G401 (cell line): ENCODE results near the gene SBK1. TPM values are rescaled to one million over a fixed set of nuclear protein-coding genes. Genes with fewer than 3 reads are reported as not detected.

Experiments
- DNase-seq: peaks from one replicate; pipeline ENCODE4 v3.0.0-alpha.2; 2015; ENCODE audit warnings: low spot score
- in situ Hi-C: cut with HindIII; loops from 2 replicates; pipeline ENCODE4 v1.10.0; 2016; ENCODE audit warnings: low sequenced_read_pairs, mixed read lengths
- total RNA-seq: library from RNA; depleted of rRNA; stranded (reverse); fragments of >200 nt; shearing (Covaris generic); gene quantifications from 2 replicates; pipeline ENCODE4 v1.2.3, GENCODE V29; 2014

The SBK1 gene
- total RNA-seq, 1 experiment from 2014 or later, result 3.4 TPM

DNA sequence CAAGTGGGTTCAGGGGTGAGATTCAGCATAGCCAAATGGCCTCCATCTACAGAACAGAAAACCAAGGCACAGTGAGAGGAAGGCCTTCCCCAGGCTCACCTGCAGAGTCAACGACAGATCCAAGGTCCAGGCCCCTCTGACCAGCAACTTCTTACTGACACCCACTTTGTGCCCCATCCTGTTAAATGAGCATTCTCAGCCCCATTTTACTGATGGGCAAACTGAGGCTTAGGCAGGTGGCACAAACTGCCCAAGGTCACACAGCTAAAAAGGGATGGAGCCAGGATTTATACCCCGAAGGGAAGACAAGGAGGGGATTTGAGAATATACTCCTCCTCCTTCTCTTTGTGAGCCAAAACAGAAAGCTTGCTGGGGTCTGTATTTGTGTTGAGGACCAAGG is 9.3 kb downstream of the SBK1 start:
- in situ Hi-C loops, result no loop called here

DNA sequence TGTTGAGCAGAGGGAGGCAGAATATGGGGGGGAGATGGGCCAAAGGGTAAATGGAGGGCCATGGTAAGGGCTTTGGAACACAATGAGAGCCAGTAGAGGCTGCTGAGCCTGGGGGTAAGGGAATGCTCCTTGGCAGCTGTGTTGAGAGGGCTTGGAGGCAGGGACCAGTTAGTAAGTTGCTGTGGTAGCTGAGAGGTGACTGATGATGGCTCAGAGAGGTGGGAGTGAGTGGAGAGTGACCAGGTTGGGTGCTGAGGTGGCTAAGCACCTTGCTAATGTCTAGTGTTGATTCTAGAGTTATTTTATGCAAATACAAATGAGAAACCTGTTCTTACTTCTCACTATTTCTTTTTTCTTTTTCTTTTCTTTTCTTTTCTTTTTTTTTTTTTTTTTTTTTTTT is 10.8 kb downstream of the SBK1 start:
- no peak for DNase-seq
- in situ Hi-C loops, result no loop called here

More for the DNA sequence above, 9.3 kb downstream of the SBK1 start:
- no peak for DNase-seq

DNA sequence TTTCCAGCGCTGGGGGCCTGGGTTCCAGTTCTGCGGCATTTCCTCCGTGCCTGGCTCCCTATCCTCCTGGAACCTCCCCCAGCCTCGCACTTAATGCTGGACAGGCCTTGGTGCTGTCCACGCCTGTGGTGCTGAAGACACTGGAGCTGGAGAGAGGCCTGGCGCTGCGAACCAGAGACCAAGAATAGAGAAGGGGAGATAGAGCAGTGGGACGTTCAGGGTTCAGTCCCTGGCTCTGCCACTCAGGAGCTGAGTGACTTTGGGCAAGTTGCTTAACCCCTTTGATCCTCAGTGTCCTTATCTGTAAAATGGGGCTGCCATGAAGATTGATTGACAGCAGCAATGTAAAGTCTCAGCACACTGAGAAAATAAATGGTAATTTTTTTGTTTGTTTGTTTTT is 11.9 kb downstream of the SBK1 start:
- in situ Hi-C loops, result no loop called here
- DNase-seq, result no peak

DNA sequence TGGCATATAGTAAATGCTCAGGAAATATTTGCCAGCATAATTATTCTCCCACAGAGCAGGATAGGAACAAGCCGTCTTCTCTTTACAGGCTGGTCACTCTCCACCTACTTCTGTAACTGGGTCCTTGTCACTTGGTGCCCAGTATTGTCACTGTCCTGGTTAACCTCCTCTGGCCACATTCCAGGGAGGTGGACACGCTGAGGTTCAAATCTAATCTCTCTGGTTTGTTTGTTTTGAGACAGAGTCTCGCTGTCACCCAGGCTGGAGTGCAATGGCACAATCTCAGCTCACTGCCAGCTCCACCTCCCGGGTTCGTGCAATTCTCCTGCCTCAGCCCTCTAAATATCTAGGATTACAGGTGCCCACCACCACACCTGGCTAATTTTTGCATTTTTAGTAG is 15.6 kb downstream of the SBK1 start:
- in situ Hi-C loops, result no loop called here
- DNase-seq, result no peak

DNA sequence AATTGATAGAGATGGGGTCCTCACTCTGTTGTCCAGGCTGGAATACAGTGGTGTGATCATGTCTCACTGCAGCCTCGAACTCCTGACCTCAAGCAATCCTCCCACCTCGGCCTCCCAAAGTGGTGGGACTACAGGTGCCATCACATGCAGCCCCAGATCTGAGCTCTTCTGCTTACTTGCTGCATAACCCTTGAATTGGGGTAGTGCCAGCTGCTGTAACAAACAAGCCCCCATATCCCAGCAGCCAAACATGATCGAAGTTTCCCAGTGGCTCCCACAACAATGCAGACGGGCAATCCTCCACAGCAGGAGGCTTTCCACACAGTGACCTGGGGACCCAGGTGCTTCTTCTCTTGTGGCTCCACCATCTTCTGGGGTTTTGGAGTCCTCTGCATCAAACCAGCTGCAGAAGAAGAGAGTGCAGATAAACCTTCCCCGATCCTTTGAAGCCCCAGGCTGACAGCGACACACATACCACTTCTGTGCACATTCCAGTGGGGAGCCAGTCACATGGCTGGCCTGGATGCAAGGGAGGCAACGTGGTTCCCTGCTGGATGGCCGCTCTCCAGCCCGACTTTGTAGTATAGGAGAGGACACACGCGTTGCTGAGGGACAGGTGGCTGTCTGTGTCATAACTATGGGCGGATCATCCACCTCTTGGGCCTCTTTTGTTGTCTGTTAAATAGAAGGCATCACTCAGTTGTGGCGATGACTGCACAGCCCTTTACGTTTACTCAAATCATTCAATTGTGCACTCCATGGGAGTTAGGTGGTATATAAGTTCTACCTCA is 16.7 kb downstream of the SBK1 start:
- DNase-seq, result peak; percentile 52
- in situ Hi-C loops, result no loop called here

DNA sequence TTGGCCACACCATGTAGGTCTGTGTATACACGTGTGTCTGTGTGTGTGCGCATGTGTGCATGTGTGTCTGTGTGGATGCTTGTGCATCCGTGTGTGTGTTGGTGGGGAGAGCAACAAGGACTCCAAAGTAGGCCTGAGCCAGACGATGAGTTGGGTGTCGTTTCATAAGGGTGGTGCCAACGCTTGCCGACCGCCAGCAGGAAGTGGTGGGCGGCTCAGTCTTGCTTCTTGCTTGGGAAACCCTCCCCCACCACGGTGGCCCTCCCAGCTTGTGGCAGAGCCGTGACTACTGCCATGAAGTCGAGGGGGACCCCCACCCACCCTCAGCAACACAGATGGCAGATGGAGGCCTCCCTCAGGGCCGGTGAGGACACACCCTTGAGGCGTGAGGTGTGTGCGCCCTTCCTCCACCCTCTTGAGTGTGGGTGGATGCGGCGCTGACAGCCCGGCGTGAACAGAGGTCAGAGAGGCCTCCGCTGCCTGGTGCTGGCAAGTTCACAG is 17.5 kb downstream of the SBK1 start:
- in situ Hi-C loops, result no loop called here
- no peak for DNase-seq

DNA sequence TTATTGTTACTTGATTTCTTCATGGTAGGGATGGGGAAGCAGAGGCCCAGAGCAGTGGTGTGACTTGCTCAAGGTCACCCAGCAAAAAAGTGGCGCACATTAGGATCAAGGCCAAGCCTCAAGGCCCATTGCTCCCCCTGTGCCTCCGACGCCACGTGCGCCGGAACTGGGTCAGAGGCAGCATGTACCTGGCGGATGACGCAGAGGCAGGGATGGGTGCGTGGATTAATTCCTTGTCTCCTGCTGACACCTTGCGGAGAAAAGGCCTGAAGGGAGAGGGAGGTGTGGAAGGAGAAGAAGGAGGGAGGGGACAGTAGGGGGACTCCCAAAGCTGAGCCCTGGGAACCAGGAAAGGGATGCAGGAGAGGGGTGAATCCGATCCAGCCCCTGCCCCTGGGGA is 18.5 kb downstream of the SBK1 start:
- no peak for DNase-seq
- in situ Hi-C loops, result no loop called here

DNA sequence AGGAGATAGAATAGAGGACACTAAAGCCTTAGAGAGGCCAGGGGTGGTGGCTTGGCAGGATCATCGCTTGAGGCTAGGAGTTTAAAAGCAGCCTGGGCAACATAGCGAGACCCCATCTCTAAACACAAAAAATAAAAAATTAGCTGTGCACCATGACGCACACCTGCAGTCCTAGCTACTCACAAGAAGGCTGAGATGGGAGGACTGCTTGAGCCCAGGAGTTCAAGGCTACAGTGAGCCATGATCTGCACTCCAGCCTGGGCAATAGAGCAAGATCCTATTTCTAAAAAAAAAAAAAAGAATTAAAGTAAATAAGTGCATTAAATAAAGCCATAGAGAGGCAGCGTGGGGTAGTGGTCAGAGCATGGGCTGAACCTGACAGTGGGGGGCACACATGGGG is 19.1 kb downstream of the SBK1 start:
- in situ Hi-C loops, result no loop called here
- no peak for DNase-seq

DNA sequence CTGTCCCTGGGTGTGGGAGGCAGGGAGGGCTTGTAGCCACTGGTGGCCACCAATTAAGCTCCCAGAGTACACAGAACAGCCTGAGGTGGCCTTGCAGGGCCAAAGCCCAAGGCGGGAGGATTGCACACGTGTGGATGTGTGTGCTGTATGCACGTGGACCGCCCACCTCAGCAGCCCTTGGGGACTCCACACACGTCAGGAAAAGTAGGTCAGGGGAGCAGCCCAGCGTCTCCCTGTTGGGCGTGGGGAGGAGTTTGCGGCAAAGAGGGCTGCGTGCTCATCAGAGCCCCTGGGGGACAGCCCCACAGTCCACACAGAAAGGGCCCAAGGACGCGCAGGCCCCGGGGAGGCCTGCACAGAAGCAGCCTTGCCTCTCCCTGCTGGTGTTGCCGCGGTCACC is 19.6 kb downstream of the SBK1 start:
- in situ Hi-C loops, result no loop called here
- DNase-seq, result no peak

DNA sequence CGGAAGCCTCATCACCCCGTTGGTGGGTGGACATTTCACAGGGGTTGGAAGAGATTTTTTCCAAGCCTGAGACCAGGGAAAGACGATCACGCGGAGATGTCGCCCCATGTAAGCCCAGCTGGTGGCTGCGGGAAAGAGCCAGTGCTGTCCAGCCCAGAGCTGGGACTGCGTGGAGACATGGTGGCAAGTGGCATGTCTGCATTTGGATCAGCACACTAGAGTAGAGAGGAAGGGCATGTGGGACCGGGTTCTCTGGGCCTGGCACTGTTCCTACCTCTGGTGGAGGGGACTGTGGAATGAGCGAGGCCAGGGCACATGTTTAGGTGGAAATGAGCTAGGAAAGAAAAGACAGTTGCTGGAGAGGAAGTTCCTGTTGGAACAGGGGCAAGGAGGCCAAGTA is 20.0 kb downstream of the SBK1 start:
- in situ Hi-C loops, result no loop called here
- DNase-seq, result no peak

DNA sequence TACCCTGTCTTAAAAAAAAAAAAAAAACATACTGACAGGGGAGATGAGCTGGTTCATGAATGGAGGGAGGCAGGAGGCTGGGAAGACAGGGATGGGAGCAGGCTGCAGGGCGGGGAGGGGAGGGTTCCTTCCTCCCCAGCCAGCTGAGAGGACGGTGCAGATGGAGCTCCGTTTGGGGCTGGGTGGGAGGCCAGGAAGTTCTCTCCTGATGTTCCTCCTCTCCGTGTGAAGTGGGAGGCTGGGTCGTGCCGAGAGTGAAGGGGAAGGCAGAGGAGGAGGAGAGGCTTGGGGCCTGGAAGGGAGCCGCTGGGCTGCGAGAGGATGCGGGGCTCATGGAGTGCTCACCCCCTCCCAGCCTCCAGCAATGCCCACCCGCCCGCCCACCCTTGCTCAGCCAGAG is 21.3 kb downstream of the SBK1 start:
- DNase-seq, result no peak
- in situ Hi-C loops, result no loop called here

DNA sequence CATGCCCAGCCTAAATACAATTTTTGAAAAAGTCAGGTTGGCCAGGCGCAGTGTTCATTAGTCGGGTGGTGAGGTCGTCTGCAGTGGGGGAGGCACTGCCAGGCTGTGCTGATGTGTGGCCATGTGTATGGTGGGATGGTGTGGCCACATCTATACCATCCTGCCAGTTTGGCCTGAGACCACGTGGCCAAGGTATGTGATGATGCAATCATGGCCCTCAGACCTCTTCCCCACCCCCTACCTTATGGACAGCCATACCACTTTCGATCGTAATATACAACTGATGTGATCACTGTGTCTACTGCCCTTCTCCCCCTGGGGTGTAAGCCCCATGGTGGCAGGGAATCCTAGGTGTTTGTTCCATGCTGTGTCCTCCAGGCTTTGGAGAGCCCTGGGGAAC is 23.7 kb downstream of the SBK1 start:
- no peak for DNase-seq
- in situ Hi-C loops, result no loop called here

DNA sequence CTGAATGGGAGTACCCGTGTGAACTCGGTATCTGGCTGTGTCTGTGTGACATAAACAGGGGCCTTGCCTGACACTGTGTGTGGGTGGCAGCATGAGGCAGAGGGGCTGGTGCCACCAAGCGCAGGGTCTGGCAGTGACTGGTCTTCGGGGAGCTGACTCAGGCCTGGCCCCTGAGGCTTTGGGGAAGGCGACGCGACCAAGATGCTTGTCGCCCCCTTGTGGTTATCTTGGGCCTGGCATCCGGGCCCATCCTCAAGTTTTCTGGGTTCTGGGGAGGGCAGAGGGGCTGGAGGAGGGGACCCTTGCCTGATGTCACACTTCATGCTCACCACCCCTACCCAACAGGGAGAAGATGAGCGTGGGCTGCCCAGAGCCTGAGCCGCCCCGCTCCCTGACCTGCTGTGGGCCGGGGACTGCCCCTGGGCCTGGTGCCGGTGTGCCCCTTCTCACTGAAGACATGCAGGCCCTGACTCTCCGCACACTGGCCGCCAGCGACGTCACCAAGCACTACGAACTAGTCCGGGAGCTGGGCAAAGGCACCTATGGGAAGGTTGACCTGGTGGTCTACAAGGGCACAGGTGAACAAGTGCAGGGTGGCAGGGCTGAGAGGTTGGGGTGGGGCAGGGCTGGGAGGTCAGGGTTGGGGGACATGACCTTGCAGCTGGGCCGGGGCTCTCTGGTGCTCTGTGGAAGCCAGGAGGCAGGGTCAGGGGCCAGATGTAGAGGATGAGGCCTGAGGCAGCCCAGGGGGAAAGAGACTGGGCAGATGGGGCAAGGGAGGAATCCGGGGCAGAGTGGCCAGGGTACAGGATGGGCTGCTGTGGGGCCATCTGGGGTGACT is 24.9 kb downstream of the SBK1 start:
- in situ Hi-C loops, result no loop called here
- peak; percentile 56 for DNase-seq

DNA sequence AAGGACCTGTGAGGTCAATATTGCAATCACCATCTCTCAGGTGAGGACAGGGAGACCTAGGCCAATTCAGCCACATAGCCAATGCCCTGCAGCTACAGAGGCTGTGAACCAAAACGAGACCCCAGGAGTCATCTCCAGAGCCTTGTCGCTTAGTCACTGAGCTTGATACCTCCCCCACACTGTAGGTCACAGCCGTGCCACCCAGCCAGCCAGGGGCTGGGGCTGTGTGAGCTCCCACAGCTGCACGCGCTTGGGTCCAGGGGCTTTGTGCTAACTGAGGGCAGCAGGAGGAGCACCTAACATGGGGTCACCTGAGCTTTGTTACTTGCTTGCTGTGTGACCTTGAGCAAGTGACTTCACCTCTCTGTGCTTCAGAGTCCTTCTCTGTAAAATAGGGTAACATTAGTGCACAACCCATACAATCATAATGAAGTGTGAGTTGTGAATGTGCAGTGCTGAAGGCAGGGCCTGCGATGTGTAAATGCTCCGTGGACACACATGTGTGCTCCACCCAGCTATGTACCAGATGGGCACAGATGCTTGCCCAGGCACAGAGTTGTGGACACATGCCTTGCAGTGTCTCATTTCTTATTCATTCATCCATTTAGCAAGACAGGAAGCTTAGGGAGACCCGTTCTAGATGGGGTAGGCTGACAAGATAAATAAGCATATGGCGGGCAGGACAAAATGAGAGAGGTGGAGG is 25.9 kb downstream of the SBK1 start:
- no peak for DNase-seq
- in situ Hi-C loops, result no loop called here

DNA sequence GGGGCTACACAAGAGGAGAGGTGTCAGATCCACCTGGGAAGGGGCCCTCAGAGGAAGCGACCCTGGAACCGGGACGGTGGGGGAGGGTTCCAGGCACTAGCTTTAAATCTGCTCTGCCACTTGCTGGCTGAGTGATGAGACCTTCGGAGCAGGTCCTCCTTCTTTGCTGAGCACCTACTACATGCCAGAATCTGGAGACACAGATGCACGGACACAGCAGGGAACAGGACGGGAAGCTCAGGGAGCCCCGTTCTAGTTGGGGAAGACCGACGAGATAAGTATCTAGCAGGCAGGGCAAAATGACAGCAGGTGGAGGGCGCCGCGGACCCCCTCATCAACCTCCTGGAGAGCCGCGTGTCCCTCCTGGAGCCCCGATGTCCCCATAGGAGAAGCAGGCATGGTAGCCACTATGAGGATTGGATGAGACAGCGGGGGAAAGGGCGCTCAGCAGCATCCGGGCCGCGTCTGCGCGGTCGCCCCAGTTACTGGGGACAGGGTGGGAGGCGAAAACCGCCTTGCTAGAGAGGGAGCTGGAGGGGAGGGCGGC is 27.2 kb downstream of the SBK1 start:
- in situ Hi-C loops, result no loop called here
- DNase-seq, result no peak

DNA sequence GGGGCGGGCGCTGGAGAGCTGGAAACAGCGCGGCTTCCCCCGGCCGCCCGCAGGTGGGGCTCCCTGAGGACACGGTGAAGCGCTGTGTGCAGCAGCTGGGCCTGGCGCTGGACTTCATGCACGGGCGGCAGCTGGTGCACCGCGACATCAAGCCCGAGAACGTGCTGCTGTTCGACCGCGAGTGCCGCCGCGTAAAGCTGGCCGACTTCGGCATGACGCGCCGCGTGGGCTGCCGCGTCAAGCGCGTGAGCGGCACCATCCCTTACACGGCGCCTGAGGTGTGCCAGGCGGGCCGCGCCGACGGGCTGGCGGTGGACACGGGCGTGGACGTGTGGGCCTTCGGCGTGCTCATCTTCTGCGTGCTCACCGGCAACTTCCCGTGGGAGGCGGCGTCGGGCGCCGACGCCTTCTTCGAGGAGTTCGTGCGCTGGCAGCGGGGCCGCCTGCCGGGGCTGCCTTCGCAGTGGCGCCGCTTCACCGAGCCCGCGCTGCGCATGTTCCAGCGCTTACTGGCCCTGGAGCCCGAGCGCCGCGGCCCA is 27.8 kb downstream of the SBK1 start:
- in situ Hi-C loops, result no loop called here

DNA sequence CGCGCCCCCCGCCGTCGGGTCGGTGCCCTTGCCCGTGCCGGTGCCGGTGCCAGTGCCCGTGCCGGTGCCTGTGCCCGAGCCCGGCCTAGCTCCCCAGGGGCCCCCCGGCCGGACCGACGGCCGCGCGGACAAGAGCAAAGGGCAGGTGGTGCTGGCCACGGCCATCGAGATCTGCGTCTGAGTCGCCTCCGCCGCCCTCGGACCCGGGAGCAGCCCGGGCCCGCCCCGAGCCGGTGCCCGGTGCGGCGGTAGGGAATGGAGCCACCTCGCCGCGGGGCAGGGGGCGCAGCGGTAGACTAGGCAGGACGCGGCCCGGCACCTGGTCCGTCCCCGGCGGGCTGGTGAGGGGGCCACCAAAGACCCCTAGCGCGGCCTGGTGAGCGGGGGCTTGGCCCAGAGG is 28.4 kb downstream of the SBK1 start:
- in situ Hi-C loops, result no loop called here
- DNase-seq, result no peak

More for the DNA sequence above, 27.8 kb downstream of the SBK1 start:
- no peak for DNase-seq

DNA sequence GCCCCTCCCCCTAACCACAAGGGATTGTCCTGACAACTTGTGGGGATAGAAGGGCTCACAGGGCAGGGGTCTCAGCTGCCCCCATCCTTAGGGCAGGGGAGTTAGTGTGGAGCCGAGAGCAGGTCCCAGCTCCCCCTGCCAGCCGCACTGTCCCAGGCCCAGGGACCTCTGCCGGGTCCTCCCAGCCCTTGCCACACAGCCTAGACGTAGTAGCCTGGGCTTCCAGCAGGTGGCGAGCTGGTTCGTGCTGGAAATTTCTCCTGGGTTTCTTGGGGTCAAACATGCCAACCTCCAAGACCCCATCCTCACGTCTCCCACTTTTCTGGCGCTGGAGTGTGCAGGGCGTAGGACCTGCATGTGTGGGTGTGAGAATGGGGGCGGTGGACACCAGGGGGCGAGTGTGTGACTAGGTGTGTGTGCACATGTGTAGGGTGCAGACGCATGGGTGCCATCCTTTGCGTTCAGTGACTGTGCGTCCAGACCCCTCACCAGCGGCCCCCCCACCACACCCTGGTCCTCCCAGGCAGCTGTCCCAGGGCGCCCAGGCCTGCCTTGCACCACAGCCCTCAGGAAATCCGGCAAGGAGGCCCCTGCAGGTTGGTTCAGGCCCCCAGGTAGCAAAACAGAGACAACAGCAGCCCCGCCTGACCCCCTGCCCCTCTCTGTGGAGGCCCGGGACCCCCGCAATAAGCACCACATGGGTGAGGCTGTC is 29.5 kb downstream of the SBK1 start:
- DNase-seq, result no peak
- in situ Hi-C loops, result no loop called here
